Neutrophil (primary cell): ENCODE data around the gene WSCD1.

ENCODE experiments used
- H3K27ac ChIP-seq: fragments of 200-600 bp; sonication (generic); 2 replicates; pipeline ENCODE4 v1.5.1; 2016; ENCODE audit warnings: mild to moderate bottlenecking, moderate library complexity
- H3K27me3 ChIP-seq: fragments of 200-600 bp; sonication (generic); 2 replicates; pipeline ENCODE4 v1.6.0; 2016; ENCODE audit warnings: mild to moderate bottlenecking
- H3K36me3 ChIP-seq: fragments of 200-600 bp; sonication (generic); 2 replicates; pipeline ENCODE4 v1.5.1; 2017
- H3K4me1 ChIP-seq, 2 experiments: fragments of 200-600 bp in 1 of 2; sonication (generic) in 1 of 2; 1 replicate in 1 of 2; 2 replicates in 1 of 2; pipeline versions ENCODE4 v1.5.1 to v1.6.1; 2013 to 2016; ENCODE audit warnings: low read depth in 1 of 2, low read length in 1 of 2, mild to moderate bottlenecking in 1 of 2, moderate library complexity in 1 of 2; ENCODE audit not compliant: control insufficient read depth in 1 of 2, insufficient read depth in 1 of 2
- H3K4me3 ChIP-seq, 2 experiments: fragments of 200-600 bp in 1 of 2; sonication (generic) in 1 of 2; 1 replicate in 1 of 2; 2 replicates in 1 of 2; pipeline ENCODE4 v1.5.1; 2013 to 2016; ENCODE audit warnings: low read depth in 1 of 2, low read length in 1 of 2, mild to moderate bottlenecking in 1 of 2, moderate library complexity in 1 of 2
- H3K9me3 ChIP-seq: fragments of 200-600 bp; sonication (generic); 2 replicates; pipeline ENCODE4 v1.5.1; 2016
- CTCF ChIP-seq: fragments of 200-600 bp; sonication (generic); IDR thresholded peaks from 2 replicates; pipeline ENCODE4 v1.5.1; 2016; ENCODE audit warnings: antibody characterized with exemption

The WSCD1 gene

DNA sequence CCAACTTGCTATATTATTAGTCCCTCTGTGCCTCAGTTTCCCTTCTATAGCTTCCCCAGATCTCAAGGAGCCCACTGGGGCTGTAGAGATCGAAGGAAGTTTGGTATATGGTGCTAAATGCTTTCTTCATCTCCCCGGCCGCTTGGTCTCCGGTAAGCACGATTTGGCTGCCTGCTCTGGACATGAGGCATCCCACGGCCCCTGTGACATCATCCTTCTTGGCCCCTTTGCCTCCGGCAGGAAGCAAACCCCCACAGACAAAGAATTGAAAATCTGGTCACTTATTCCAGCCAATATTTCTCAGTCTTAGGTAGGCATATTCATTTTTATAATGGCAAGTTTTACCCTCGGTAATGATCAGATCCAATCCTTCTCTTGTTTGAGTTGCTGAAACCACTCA, 65.8 kb downstream of the WSCD1 start:
- no peak for TF ChIP-seq CTCF
- no peak overlapping the region for H3K4me3 ChIP-seq
- H3K36me3 ChIP-seq: no peaks in the 10 kb centered on the region
- H3K27me3 ChIP-seq: peaks cover 4% of the 10 kb centered on the region
- no peak overlapping the region for H3K27ac ChIP-seq
- H3K9me3 ChIP-seq: no peaks in the 10 kb centered on the region
- H3K4me1 ChIP-seq: no peaks in the 10 kb centered on the region

- Histone ChIP-seq H3K27me3 (peaks cover 4% of the 10 kb centered on the region), H3K36me3 (no peaks in the 10 kb centered on the region), H3K27ac (no peak overlapping the region), H3K9me3 (no peaks in the 10 kb centered on the region), H3K4me3 (no peak overlapping the region), H3K4me1 (no peaks in the 10 kb centered on the region)
- TF ChIP-seq CTCF: no peak
These were observed 67.7 kb downstream of the WSCD1 start for GRCh38 chr17:6137716-6138502.

- Histone ChIP-seq H3K27me3 (peaks cover 4% of the 10 kb centered on the region), H3K4me1 (no peaks in the 10 kb centered on the region), H3K27ac (no peak overlapping the region), H3K4me3 (no peak overlapping the region), H3K36me3 (no peaks in the 10 kb centered on the region), H3K9me3 (no peaks in the 10 kb centered on the region)
- TF ChIP-seq CTCF: no peak
These were observed 68.7 kb downstream of the WSCD1 start for GRCh38 chr17:6138761-6139446.

DNA sequence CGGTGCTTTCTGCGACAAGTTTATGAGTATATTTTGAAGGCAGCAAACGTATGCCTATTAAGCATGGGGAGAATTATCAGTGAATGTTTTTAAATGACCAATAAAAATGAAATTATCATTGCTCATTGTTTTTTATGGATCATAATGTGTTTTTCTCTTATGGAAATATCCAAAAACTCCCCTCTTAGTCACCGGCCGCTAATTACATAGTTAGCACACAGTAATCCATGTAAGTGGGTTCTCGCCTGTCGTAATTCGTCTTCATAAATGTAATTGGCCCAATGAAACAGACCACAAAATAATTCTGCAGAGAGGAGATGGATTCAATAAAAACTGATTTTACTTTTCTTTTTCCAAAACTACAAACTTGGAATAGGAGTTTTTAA, 69.3 kb downstream of the WSCD1 start:
- no peaks in the 10 kb centered on the region for H3K4me1 ChIP-seq
- H3K27me3 ChIP-seq: peaks cover 4% of the 10 kb centered on the region
- no peak overlapping the region for H3K4me3 ChIP-seq
- H3K9me3 ChIP-seq: no peaks in the 10 kb centered on the region
- H3K27ac ChIP-seq: no peak overlapping the region
- no peak for TF ChIP-seq CTCF
- H3K36me3 ChIP-seq: no peaks in the 10 kb centered on the region

DNA sequence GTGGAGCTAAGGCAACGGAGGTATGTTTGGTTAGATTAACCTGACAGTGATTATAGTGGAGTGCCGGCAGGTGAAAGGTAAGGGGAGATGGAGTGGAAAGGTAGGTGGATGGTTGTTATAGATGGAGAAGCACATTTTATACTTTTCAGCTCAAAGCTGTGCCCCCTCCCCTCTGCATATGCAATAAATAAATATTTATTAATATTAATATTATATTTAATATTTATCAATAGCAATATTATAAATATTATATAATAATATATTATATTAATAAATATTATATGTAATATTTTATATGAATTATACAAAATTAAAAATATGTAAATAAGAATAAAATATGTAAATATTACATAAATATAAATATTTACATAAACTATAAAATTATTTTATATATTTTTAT, 70.0 kb downstream of the WSCD1 start:
- H3K36me3 ChIP-seq: no peaks in the 10 kb centered on the region
- H3K27me3 ChIP-seq: peaks cover 4% of the 10 kb centered on the region
- no peak for TF ChIP-seq CTCF
- no peak overlapping the region for H3K27ac ChIP-seq
- no peak overlapping the region for H3K4me3 ChIP-seq
- no peaks in the 10 kb centered on the region for H3K9me3 ChIP-seq
- no peaks in the 10 kb centered on the region for H3K4me1 ChIP-seq
